Adrenal gland (tissue), 5 donors: ENCODE results near the gene CARTPT.

Source experiments
- POLR2A ChIP-seq, 2 donors: fragments of 450-650 bp; IDR thresholded peaks; one replicate each; pipeline ENCODE4 v1.6.1; 2017; ENCODE audit warnings: antibody characterized with exemption in 2 of 2, mild to moderate bottlenecking in 2 of 2, moderate library complexity in 1 of 2
- TF ChIP-seq, protein P1 (sequence below), 6 experiments: fragments of 450-650 bp in 4 of 6; fragments of 200-600 bp in 2 of 6; sonication (generic) in 1 of 6; IDR thresholded peaks; 1 replicate in 5 of 6; 2 replicates in 1 of 6; pipeline versions ENCODE4 v1.5.1 to v1.8.0; 2016 to 2021; ENCODE audit warnings: antibody characterized with exemption in 6 of 6, mild to moderate bottlenecking in 2 of 6, moderate library complexity in 1 of 6
- donor health status: DM: no; HTN: no; CAD: no.

DNA sequence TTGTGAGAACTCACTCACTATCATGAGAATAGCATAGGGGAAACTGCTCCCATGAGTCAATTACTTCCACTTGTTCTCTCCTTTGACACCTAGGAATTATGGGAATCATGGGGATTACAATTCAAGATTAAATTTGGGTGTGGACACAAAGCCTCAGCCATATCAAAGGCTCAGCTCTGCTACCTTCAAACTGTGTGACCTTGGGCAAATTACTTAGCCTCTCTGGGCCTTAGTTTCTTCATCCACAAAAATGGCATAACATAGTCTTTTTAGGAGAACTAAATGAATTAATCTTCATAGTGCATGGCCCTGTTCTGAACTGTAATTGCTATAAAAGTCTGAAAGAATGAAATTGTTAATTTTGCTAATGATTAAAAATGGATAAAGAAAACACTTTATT lies 18.3 kb upstream of the CARTPT start:
- no peak for TF ChIP-seq POLR2A (IDR thresholded peaks at IDR 0.05)
- TF ChIP-seq, protein P1, sequence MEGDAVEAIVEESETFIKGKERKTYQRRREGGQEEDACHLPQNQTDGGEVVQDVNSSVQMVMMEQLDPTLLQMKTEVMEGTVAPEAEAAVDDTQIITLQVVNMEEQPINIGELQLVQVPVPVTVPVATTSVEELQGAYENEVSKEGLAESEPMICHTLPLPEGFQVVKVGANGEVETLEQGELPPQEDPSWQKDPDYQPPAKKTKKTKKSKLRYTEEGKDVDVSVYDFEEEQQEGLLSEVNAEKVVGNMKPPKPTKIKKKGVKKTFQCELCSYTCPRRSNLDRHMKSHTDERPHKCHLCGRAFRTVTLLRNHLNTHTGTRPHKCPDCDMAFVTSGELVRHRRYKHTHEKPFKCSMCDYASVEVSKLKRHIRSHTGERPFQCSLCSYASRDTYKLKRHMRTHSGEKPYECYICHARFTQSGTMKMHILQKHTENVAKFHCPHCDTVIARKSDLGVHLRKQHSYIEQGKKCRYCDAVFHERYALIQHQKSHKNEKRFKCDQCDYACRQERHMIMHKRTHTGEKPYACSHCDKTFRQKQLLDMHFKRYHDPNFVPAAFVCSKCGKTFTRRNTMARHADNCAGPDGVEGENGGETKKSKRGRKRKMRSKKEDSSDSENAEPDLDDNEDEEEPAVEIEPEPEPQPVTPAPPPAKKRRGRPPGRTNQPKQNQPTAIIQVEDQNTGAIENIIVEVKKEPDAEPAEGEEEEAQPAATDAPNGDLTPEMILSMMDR (IDR thresholded peaks at IDR 0.05): no peak
